ENCODE data around the gene RAPGEF4. TPM values are rescaled to one million over a fixed set of nuclear protein-coding genes. Genes with fewer than 3 reads are reported as not detected.

The RAPGEF4 gene
- total RNA-seq, 4 donors from 2014 or later, result 1.4 to 5.5 (median 1.8) TPM

DNA sequence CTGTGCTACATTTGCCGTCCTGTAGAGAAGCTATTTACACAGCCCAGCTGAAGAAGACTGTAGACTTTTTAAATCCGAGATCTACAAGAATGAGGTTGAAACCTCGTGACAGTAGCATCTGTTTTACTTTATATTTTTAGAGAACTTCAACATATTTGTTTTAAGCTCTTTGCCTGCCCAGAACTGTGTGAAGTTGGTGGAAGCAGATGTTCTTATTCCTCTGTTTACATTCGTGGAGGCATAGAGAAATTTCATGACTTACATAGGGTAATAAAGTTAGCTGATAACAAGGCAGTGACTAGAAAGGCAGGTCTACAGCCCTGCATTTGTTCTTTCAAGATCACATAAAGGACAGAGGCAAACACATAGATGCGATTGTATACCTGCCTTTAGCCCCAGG is 293.0 kb downstream of the RAPGEF4 start:
- Histone ChIP-seq H3K27me3 (no peaks in the 10 kb centered on the region), H3K36me3 (no peaks in the 10 kb centered on the region), H3K4me1 (peaks cover 61 to 68% of the 10 kb centered on the region in 2 donors), H3K4me3 (no peak overlapping the region), H3K9me3 (no peaks in the 10 kb centered on the region), H3K27ac (peak overlapping the region; percentile 86 to 94 (median 90))
- DNase-seq (no peak), ATAC-seq (no peak)
- in situ Hi-C loops (cut with MboI; ENCODE audit: low sequenced_read_pairs in 4 of 4) (loop anchor here (5.0 to 25.0 kb wide), 5 partner anchors 51 to 984 kb away; partner anchors contain the start of gene CDCA7 (in 1 of the 4)), intact Hi-C loops (cut with DNase I; ENCODE audit: low total_unique reads) (loop anchor here (5.0 kb wide), 2 partner anchors 374 to 419 kb away; no protein-coding TSS in a partner anchor)
- TF ChIP-seq POLR2A (IDR thresholded peaks at IDR 0.05), result no peak
- TF ChIP-seq, protein P1, sequence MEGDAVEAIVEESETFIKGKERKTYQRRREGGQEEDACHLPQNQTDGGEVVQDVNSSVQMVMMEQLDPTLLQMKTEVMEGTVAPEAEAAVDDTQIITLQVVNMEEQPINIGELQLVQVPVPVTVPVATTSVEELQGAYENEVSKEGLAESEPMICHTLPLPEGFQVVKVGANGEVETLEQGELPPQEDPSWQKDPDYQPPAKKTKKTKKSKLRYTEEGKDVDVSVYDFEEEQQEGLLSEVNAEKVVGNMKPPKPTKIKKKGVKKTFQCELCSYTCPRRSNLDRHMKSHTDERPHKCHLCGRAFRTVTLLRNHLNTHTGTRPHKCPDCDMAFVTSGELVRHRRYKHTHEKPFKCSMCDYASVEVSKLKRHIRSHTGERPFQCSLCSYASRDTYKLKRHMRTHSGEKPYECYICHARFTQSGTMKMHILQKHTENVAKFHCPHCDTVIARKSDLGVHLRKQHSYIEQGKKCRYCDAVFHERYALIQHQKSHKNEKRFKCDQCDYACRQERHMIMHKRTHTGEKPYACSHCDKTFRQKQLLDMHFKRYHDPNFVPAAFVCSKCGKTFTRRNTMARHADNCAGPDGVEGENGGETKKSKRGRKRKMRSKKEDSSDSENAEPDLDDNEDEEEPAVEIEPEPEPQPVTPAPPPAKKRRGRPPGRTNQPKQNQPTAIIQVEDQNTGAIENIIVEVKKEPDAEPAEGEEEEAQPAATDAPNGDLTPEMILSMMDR (IDR thresholded peaks at IDR 0.05 in 4 of 5, conservative IDR thresholded peaks at IDR 0.05 in 1 of 5), result no peak

DNA sequence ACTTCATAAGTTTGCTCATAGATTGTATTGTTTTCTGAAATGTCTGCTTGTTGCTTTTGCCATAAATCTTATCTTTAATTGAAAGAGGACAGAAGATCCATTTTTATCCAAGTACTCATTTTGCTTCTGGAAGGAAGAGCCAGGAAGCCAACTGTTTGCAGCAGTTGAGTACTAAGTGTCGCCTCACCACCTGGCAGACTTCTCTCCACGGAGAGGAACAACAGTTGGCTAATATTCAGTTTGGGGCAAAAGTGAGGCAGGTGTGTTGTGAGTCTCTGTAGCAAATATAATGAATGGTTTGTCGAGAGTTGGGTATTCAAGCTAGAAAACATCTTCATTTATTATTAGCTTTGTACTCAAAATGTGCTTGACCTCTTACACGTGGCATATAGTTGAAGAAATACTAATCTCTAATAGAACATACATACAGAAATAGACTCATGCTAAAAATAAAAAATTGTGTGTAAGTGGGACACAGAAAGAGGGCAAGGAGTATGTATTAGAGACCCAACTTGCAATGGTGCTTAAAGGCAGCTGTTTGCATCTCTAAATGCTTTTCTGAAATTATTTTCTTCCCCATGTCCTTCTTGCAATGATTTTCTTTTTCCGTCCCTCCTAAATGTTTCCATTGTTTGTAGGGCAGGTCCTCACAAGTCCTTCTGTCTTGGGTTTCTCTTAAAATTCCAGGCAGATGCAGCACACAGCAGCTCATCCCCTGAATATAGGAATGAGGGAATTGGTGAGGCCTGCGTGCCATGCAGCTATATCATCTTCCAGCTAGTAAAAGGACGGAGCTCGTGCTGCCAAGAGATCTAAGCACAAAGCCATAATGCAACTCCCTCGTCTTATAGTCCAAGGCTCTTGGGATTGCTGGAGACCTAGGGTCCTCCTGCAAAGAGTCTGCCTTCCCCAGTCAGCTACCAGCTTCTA is 295.2 kb downstream of the RAPGEF4 start:
- ATAC-seq (peak; percentile 66 to 72), DNase-seq (peak; percentile 66 to 87)
- H3K27me3 ChIP-seq, result no peaks in the 10 kb centered on the region
- peaks cover 77 to 79% of the 10 kb centered on the region in 2 donors for H3K4me1 ChIP-seq
- no peak for TF ChIP-seq POLR2A (IDR thresholded peaks at IDR 0.05)
- TF ChIP-seq, protein P1 (IDR thresholded peaks at IDR 0.05 in 4 of 5, conservative IDR thresholded peaks at IDR 0.05 in 1 of 5), result no peak
- intact Hi-C loops (cut with DNase I; ENCODE audit: low total_unique reads), result loop anchor here (2.0 to 5.0 kb wide), 2 partner anchors 44 to 61 kb away; partner anchors contain the start of gene MAP3K20
- no peaks in the 10 kb centered on the region for H3K9me3 ChIP-seq
- in situ Hi-C loops (cut with MboI; ENCODE audit: low sequenced_read_pairs in 4 of 4), result loop anchor here in 1 of 4 donors (5.0 to 25.0 kb wide), 2 partner anchors 56 to 981 kb away; no protein-coding TSS in a partner anchor
- H3K36me3 ChIP-seq, result no peaks in the 10 kb centered on the region
- H3K27ac ChIP-seq, result peak overlapping the region; percentile 86 to 94 (median 90)
- H3K4me3 ChIP-seq, result peak overlapping the region in 2 of 4 donors; percentile 5 to 8

DNA sequence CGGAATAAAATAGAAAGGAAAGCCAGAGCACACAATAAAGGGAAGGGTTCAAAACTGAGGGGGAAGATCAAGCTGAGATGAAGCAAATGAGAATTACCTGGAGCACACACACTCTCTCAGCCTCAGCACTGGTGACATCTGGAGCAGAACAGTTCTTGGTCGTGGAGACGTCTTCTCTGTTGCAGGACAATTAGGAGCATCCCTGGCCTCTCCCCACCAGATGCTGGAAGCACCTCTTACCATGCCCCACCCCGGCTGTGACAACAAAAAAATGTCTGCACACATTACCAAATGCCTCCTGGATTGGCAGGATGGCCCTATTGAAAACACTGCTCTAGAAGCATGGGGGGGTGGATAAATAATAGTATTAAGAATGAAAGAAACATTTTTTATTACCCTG is 296.4 kb downstream of the RAPGEF4 start:
- in situ Hi-C loops (cut with MboI; ENCODE audit: low sequenced_read_pairs in 4 of 4) (loop anchor here in 1 of 4 donors (5.0 to 25.0 kb wide), 2 partner anchors 55 to 980 kb away; no protein-coding TSS in a partner anchor), intact Hi-C loops (cut with DNase I; ENCODE audit: low total_unique reads) (loop anchor here (5.0 kb wide), 1 partner anchor 60 kb away; no protein-coding TSS in a partner anchor)

DNA sequence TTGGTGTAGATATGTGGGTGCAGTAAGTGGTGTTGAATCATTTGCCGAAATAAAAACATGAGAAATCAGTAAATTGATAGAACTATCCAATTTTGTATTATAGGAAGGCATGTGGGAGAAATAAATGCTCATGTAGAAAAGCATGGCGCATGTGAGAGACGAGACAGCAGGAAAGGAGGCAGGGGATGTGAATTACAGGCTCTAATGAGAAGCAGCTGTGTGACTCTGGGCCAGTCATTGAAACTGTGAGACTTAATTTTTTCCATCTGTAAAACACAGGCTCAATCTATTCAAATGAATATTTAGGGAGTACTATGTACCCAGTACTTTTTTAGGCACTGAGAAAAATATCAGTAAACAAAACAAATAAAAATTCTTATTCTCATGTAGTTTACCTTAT is 297.4 kb downstream of the RAPGEF4 start:
- Histone ChIP-seq H3K9me3 (no peaks in the 10 kb centered on the region), H3K36me3 (no peaks in the 10 kb centered on the region), H3K4me1 (peaks cover 81 to 84% of the 10 kb centered on the region in 2 donors), H3K27ac (peak overlapping the region; percentile 86 to 94 (median 90)), H3K27me3 (no peaks in the 10 kb centered on the region), H3K4me3 (no peak overlapping the region)
- no peak for TF ChIP-seq POLR2A (IDR thresholded peaks at IDR 0.05)
- TF ChIP-seq, protein P1 (IDR thresholded peaks at IDR 0.05 in 4 of 5, conservative IDR thresholded peaks at IDR 0.05 in 1 of 5), result no peak
- in situ Hi-C loops (cut with MboI; ENCODE audit: low sequenced_read_pairs in 4 of 4) (loop anchor here in 1 of 4 donors (5.0 to 25.0 kb wide), 2 partner anchors 54 to 979 kb away; no protein-coding TSS in a partner anchor), intact Hi-C loops (cut with DNase I; ENCODE audit: low total_unique reads) (loop anchor here (5.0 kb wide), 1 partner anchor 59 kb away; no protein-coding TSS in a partner anchor)
- DNase-seq, result no peak
- ATAC-seq, result no peak

More for the DNA sequence above, 296.4 kb downstream of the RAPGEF4 start:
- H3K36me3 ChIP-seq, result no peaks in the 10 kb centered on the region
- H3K9me3 ChIP-seq, result no peaks in the 10 kb centered on the region
- no peaks in the 10 kb centered on the region for H3K27me3 ChIP-seq
- no peak overlapping the region for H3K4me3 ChIP-seq
- ATAC-seq, result no peak
- no peak for DNase-seq
- TF ChIP-seq, protein P1 (IDR thresholded peaks at IDR 0.05 in 4 of 5, conservative IDR thresholded peaks at IDR 0.05 in 1 of 5), result no peak
- H3K27ac ChIP-seq, result peak overlapping the region; percentile 86 to 94 (median 90)
- H3K4me1 ChIP-seq, result peaks cover 80 to 83% of the 10 kb centered on the region in 2 donors
